HEK293 (cell line): ENCODE measurements around the gene APEX1.

ENCODE experiments used
- GFI1B ChIP-seq: fragments of 450-650 bp; formaldehyde crosslinking; IDR thresholded peaks from 2 replicates; pipeline ENCODE4 v1.5.1; 2016; ENCODE audit warnings: missing biosample characterization, missing genetic modification characterization
- HOXC10 ChIP-seq: sonication (generic); formaldehyde crosslinking; IDR thresholded peaks from 2 replicates; pipeline ENCODE4 v1.8.1; 2023; ENCODE audit warnings: mild to moderate bottlenecking, missing genetic modification reagents
- KLF7 ChIP-seq: fragments of 450-650 bp; formaldehyde crosslinking; IDR thresholded peaks from 2 replicates; pipeline ENCODE4 v1.5.1; 2016; ENCODE audit warnings: missing biosample characterization, missing genetic modification characterization, borderline replicate concordance
- ZNF114 ChIP-seq: fragments of 450-650 bp; formaldehyde crosslinking; IDR thresholded peaks from 2 replicates; pipeline ENCODE4 v1.5.0; 2017; ENCODE audit warnings: missing biosample characterization, missing genetic modification characterization
- ZNF146 ChIP-seq: fragments of 450-650 bp; formaldehyde crosslinking; IDR thresholded peaks from 2 replicates; pipeline ENCODE4 v1.5.1; 2016; ENCODE audit warnings: missing biosample characterization, missing genetic modification characterization
- ZNF266 ChIP-seq: fragments of 450-650 bp; formaldehyde crosslinking; IDR thresholded peaks from 2 replicates; pipeline ENCODE4 v1.5.1; 2016; ENCODE audit warnings: missing biosample characterization, missing genetic modification characterization, low read depth
- ZNF324 ChIP-seq: fragments of 450-650 bp; formaldehyde crosslinking; IDR thresholded peaks from 2 replicates; pipeline ENCODE4 v1.5.1; 2016; ENCODE audit warnings: missing biosample characterization, missing genetic modification characterization
- ZNF366 ChIP-seq: fragments of 450-650 bp; formaldehyde crosslinking; conservative IDR thresholded peaks from 2 replicates; pipeline ENCODE4 v1.5.1; 2016; ENCODE audit warnings: missing biosample characterization, missing genetic modification characterization
- ZNF394 ChIP-seq: fragments of 450-650 bp; formaldehyde crosslinking; IDR thresholded peaks from 2 replicates; pipeline ENCODE4 v1.5.1; 2016; ENCODE audit warnings: missing biosample characterization, missing genetic modification characterization, mild to moderate bottlenecking, moderate library complexity, borderline replicate concordance
- ZNF510 ChIP-seq: fragments of 450-650 bp; formaldehyde crosslinking; IDR thresholded peaks from 2 replicates; pipeline ENCODE4 v1.5.1; 2018; ENCODE audit warnings: mild to moderate bottlenecking, missing genetic modification characterization, missing biosample characterization; ENCODE audit not compliant: insufficient replicate concordance
- ZNF521 ChIP-seq: fragments of 450-650 bp; formaldehyde crosslinking; IDR thresholded peaks from 2 replicates; pipeline ENCODE4 v1.5.1; 2017; ENCODE audit warnings: missing biosample characterization, mild to moderate bottlenecking, missing genetic modification characterization
- ZNF549 ChIP-seq: fragments of 450-650 bp; IDR thresholded peaks from 2 replicates; pipeline ENCODE4 v1.5.1; 2018; ENCODE audit warnings: missing biosample characterization, missing genetic modification characterization, mild to moderate bottlenecking, inconsistent platforms, moderate library complexity
- ZNF560 ChIP-seq: fragments of 450-650 bp; formaldehyde crosslinking; IDR thresholded peaks from 2 replicates; pipeline ENCODE4 v1.5.1; 2017; ENCODE audit warnings: missing biosample characterization, missing genetic modification characterization, borderline replicate concordance
- ZNF624 ChIP-seq: fragments of 450-650 bp; formaldehyde crosslinking; IDR thresholded peaks from 2 replicates; pipeline ENCODE4 v1.5.1; 2017; ENCODE audit warnings: missing biosample characterization, missing genetic modification characterization
- ZNF629 ChIP-seq: fragments of 450-650 bp; formaldehyde crosslinking; IDR thresholded peaks from 2 replicates; pipeline ENCODE4 v1.5.1; 2017; ENCODE audit warnings: missing biosample characterization, missing genetic modification characterization
- ZNF664 ChIP-seq: fragments of 450-650 bp; formaldehyde crosslinking; IDR thresholded peaks from 2 replicates; pipeline ENCODE4 v1.5.1; 2016; ENCODE audit warnings: missing biosample characterization, missing genetic modification characterization
- ZNF776 ChIP-seq: fragments of 450-650 bp; formaldehyde crosslinking; IDR thresholded peaks from 2 replicates; pipeline ENCODE4 v1.5.0; 2017; ENCODE audit warnings: missing biosample characterization, missing genetic modification characterization, borderline replicate concordance
- ZNF830 ChIP-seq: fragments of 450-650 bp; IDR thresholded peaks from 2 replicates; pipeline ENCODE4 v1.5.0; 2018; ENCODE audit warnings: missing biosample characterization, missing genetic modification characterization, low read depth, mild to moderate bottlenecking, moderate library complexity
- ZNF837 ChIP-seq: fragments of 450-650 bp; formaldehyde crosslinking; IDR thresholded peaks from 2 replicates; pipeline ENCODE4 v1.5.1; 2016; ENCODE audit warnings: missing biosample characterization, missing genetic modification characterization
- ZSCAN23 ChIP-seq: fragments of 450-650 bp; formaldehyde crosslinking; IDR thresholded peaks from 2 replicates; pipeline ENCODE4 v1.5.1; 2016; ENCODE audit warnings: missing biosample characterization, missing genetic modification characterization
- TF ChIP-seq, protein P1 (sequence below): fragments of 450-650 bp; formaldehyde crosslinking; IDR thresholded peaks from 2 replicates; pipeline ENCODE4 v1.5.1; 2016; ENCODE audit warnings: missing biosample characterization, missing genetic modification characterization
- TF ChIP-seq, protein P2 (sequence below): fragments of 450-650 bp; formaldehyde crosslinking; IDR thresholded peaks from 2 replicates; pipeline ENCODE4 v1.5.1; 2016; ENCODE audit warnings: missing biosample characterization, missing genetic modification characterization
- TF ChIP-seq, protein P3 (sequence below): IDR thresholded peaks from 2 replicates; pipeline ENCODE4 v1.6.1; 2011; ENCODE audit warnings: mild to moderate bottlenecking, low read depth, low read length, borderline replicate concordance
- TF ChIP-seq, protein P4 (sequence below): fragments of 450-650 bp; IDR thresholded peaks from 2 replicates; pipeline ENCODE4 v1.5.1; 2018; ENCODE audit warnings: missing biosample characterization, mild to moderate bottlenecking, missing genetic modification characterization
- TF ChIP-seq, protein P5 (sequence below): fragments of 450-650 bp; formaldehyde crosslinking; IDR thresholded peaks from 2 replicates; pipeline ENCODE4 v1.5.1; 2016; ENCODE audit warnings: missing biosample characterization, missing genetic modification characterization, borderline replicate concordance
- TF ChIP-seq, protein P6 (sequence below): sonication (generic); formaldehyde crosslinking; IDR thresholded peaks from 2 replicates; pipeline ENCODE4 v1.8.1; 2022; ENCODE audit warnings: mild to moderate bottlenecking, moderate library complexity, missing genetic modification reagents
- TF ChIP-seq, protein P7 (sequence below): fragments of 450-650 bp; formaldehyde crosslinking; IDR thresholded peaks from 2 replicates; pipeline ENCODE4 v1.5.1; 2016; ENCODE audit warnings: missing biosample characterization, missing genetic modification characterization
- TF ChIP-seq, protein P8 (sequence below): fragments of 450-650 bp; formaldehyde crosslinking; IDR thresholded peaks from 2 replicates; pipeline ENCODE4 v1.5.1; 2016; ENCODE audit warnings: missing biosample characterization, missing genetic modification characterization

Gene APEX1

DNA sequence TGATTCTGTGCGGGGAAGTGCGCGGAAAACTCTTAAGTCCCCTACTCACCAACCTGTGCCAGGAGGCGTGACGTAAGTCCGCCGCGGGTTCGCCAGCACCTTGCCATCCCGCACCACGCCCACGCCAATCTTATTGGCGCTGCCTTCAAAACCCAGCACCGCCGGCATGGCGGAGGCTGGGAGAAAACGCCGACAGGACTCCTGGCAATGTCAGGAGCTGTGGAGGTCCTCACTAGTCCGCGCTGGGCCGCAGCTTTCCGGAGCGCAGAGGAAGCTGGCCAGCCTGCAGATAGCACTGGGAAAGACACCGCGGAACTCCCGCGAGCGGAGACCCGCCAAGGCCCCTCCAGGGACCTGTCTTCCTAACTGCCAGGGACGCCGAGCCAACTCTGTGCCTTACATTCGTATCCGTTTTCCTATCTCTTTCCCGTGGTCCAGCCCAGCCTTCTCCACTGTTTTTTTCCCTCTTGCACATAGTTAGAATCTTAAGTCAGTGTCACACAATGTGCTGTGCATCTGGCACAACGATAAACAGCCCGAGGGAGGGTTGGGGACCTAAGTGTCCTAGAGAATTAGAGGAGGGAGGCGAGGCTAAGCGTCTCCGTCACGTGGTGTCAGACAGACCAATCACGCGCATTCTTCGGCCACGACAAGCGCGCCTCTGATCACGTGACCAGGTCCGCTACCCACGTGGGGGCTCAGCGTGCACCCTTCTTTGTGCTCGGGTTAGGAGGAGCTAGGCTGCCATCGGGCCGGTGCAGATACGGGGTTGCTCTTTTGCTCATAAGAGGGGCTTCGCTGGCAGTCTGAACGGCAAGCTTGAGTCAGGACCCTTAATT lies at the start of gene APEX1, which contains the start of gene OSGEP (continued):
- TF ChIP-seq, protein P1, sequence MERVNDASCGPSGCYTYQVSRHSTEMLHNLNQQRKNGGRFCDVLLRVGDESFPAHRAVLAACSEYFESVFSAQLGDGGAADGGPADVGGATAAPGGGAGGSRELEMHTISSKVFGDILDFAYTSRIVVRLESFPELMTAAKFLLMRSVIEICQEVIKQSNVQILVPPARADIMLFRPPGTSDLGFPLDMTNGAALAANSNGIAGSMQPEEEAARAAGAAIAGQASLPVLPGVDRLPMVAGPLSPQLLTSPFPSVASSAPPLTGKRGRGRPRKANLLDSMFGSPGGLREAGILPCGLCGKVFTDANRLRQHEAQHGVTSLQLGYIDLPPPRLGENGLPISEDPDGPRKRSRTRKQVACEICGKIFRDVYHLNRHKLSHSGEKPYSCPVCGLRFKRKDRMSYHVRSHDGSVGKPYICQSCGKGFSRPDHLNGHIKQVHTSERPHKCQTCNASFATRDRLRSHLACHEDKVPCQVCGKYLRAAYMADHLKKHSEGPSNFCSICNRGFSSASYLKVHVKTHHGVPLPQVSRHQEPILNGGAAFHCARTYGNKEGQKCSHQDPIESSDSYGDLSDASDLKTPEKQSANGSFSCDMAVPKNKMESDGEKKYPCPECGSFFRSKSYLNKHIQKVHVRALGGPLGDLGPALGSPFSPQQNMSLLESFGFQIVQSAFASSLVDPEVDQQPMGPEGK (tag by site-specific recombination), result peak; percentile 81
- TF ChIP-seq ZNF394 (tag by site-specific recombination) (peak; percentile 50; the same call in 1 of the 2 replicates), ZNF266 (tag by site-specific recombination) (no peak), ZNF624 (tag by site-specific recombination) (no peak), ZNF114 (tag by site-specific recombination) (no peak), ZNF549 (tag by site-specific recombination) (no peak), ZNF560 (tag by site-specific recombination) (no peak), ZNF521 (tag by site-specific recombination) (no peak), KLF7 (tag by site-specific recombination) (0 out of 2 replicates have a peak, but pooled peaks have one; percentile 35), ZNF366 (tag by site-specific recombination) (no peak), ZNF324 (tag by site-specific recombination) (no peak; the same call in 1 of the 2 replicates), ZNF629 (tag by site-specific recombination) (peak; percentile 90), GFI1B (tag by site-specific recombination) (no peak), ZNF146 (no peak), ZNF830 (tag by site-specific recombination) (no peak), ZNF776 (tag by site-specific recombination) (no peak), ZSCAN23 (tag by site-specific recombination) (peak; percentile 14; the same call in 1 of the 2 replicates), HOXC10 (CRISPR knock-in tag) (no peak), ZNF510 (tag by site-specific recombination) (no peak), ZNF837 (tag by site-specific recombination) (no peak), ZNF664 (tag by site-specific recombination) (no peak)
- TF ChIP-seq, protein P2, sequence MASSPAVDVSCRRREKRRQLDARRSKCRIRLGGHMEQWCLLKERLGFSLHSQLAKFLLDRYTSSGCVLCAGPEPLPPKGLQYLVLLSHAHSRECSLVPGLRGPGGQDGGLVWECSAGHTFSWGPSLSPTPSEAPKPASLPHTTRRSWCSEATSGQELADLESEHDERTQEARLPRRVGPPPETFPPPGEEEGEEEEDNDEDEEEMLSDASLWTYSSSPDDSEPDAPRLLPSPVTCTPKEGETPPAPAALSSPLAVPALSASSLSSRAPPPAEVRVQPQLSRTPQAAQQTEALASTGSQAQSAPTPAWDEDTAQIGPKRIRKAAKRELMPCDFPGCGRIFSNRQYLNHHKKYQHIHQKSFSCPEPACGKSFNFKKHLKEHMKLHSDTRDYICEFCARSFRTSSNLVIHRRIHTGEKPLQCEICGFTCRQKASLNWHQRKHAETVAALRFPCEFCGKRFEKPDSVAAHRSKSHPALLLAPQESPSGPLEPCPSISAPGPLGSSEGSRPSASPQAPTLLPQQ (tag by site-specific recombination), result peak; percentile 56
- TF ChIP-seq, protein P3, sequence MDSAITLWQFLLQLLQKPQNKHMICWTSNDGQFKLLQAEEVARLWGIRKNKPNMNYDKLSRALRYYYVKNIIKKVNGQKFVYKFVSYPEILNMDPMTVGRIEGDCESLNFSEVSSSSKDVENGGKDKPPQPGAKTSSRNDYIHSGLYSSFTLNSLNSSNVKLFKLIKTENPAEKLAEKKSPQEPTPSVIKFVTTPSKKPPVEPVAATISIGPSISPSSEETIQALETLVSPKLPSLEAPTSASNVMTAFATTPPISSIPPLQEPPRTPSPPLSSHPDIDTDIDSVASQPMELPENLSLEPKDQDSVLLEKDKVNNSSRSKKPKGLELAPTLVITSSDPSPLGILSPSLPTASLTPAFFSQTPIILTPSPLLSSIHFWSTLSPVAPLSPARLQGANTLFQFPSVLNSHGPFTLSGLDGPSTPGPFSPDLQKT, result no peak
- TF ChIP-seq, protein P4, sequence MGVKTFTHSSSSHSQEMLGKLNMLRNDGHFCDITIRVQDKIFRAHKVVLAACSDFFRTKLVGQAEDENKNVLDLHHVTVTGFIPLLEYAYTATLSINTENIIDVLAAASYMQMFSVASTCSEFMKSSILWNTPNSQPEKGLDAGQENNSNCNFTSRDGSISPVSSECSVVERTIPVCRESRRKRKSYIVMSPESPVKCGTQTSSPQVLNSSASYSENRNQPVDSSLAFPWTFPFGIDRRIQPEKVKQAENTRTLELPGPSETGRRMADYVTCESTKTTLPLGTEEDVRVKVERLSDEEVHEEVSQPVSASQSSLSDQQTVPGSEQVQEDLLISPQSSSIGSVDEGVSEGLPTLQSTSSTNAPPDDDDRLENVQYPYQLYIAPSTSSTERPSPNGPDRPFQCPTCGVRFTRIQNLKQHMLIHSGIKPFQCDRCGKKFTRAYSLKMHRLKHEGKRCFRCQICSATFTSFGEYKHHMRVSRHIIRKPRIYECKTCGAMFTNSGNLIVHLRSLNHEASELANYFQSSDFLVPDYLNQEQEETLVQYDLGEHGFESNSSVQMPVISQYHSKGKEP (tag by site-specific recombination), result no peak
- TF ChIP-seq, protein P5, sequence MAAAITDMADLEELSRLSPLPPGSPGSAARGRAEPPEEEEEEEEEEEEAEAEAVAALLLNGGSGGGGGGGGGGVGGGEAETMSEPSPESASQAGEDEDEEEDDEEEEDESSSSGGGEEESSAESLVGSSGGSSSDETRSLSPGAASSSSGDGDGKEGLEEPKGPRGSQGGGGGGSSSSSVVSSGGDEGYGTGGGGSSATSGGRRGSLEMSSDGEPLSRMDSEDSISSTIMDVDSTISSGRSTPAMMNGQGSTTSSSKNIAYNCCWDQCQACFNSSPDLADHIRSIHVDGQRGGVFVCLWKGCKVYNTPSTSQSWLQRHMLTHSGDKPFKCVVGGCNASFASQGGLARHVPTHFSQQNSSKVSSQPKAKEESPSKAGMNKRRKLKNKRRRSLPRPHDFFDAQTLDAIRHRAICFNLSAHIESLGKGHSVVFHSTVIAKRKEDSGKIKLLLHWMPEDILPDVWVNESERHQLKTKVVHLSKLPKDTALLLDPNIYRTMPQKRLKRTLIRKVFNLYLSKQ, result no peak
- TF ChIP-seq, protein P6, sequence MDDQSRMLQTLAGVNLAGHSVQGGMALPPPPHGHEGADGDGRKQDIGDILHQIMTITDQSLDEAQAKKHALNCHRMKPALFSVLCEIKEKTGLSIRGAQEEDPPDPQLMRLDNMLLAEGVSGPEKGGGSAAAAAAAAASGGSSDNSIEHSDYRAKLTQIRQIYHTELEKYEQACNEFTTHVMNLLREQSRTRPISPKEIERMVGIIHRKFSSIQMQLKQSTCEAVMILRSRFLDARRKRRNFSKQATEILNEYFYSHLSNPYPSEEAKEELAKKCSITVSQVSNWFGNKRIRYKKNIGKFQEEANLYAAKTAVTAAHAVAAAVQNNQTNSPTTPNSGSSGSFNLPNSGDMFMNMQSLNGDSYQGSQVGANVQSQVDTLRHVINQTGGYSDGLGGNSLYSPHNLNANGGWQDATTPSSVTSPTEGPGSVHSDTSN (CRISPR knock-in tag), result peak; percentile 24; the same call in 1 of the 2 replicates
- TF ChIP-seq, protein P7, sequence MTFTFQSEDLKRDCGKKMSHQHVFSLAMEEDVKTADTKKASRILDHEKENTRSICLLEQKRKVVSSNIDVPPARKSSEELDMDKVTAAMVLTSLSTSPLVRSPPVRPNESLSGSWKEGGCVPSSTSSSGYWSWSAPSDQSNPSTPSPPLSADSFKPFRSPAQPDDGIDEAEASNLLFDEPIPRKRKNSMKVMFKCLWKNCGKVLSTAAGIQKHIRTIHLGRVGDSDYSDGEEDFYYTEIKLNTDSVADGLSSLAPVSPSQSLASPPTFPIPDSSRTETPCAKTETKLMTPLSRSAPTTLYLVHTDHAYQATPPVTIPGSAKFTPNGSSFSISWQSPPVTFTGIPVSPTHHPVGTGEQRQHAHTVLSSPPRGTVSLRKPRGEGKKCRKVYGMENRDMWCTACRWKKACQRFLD (tag by site-specific recombination), result 0 out of 2 replicates have a peak, but pooled peaks have one; percentile 7
- TF ChIP-seq, protein P8, sequence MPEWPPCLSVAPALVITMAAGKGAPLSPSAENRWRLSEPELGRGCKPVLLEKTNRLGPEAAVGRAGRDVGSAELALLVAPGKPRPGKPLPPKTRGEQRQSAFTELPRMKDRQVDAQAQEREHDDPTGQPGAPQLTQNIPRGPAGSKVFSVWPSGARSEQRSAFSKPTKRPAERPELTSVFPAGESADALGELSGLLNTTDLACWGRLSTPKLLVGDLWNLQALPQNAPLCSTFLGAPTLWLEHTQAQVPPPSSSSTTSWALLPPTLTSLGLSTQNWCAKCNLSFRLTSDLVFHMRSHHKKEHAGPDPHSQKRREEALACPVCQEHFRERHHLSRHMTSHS (tag by site-specific recombination), result no peak
